Measurements from ENCODE around the gene C1orf216. TPM values are rescaled to one million over a fixed set of nuclear protein-coding genes. Genes with fewer than 3 reads are reported as not detected.

The C1orf216 gene
- total RNA-seq, 1 experiment from 2014 or later, result 13.4 TPM

DNA sequence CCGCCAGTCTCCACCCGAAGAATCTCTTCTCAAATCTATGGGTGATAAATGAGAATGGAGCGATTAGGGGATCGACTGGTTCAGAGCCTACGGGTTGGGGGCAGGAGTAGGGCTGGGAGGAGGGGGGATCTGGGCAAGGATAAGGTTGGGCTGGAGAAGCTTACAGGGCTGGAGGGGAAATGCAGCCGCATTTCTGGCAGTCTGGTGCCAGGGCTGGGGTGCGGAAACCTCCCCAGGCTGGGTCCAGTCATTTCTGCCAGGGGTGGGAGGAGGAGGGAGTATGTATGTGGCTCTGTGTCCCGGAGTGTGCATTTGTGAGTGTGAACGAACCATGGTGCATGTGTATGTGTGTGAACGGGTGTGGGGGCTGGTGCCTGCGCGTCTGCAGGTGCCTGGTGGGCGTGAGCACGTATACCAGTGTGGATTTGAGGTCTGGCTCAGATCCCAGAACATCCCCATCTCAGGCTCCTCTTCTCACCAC is 10.2 kb downstream of the C1orf216 start:
- H3K9me2 ChIP-seq (replicated peaks; ENCODE audit: low read length), result no peaks in the 10 kb centered on the region
- BruUV-seq (replicated peaks), result no TSS peak
- H3K36me3 ChIP-seq (ENCODE audit: low read depth, low read length), result no peaks in the 10 kb centered on the region
- H3K9ac ChIP-seq (ENCODE audit: low read length), result no peak overlapping the region
- intact Hi-C loops (cut with micrococcal nuclease), result no loop called here
- ATAC-seq (peak; percentile 14; the same call in 1 of the 2 replicates), DNase-seq (no peak)
- no peaks in the 10 kb centered on the region for H3F3A ChIP-seq (ENCODE audit: low read length, unreplicated experiment)
- CTCF ChIA-PET, result no interaction called here
- POLR2A ChIA-PET (ENCODE audit: unreplicated experiment), result no interaction called here
- no peaks in the 10 kb centered on the region for H4K20me1 ChIP-seq (ENCODE audit: low read length)
- H3K4me1 ChIP-seq (ENCODE audit: insufficient read depth, low read length), result no peaks in the 10 kb centered on the region
- H3K79me2 ChIP-seq (ENCODE audit: low read length), result no peaks in the 10 kb centered on the region
- H3K4me3 ChIP-seq (ENCODE audit: low read length), result no peak overlapping the region
- no peaks in the 10 kb centered on the region for H3K9me3 ChIP-seq (ENCODE audit: low read length)
- H2AFZ ChIP-seq (ENCODE audit: low read length), result no peak overlapping the region
- 0 out of 2 replicates have a peak overlapping the region, but pooled peaks have one; percentile 49 for H3K4me2 ChIP-seq (ENCODE audit: low read length)
- H3K27ac ChIP-seq (ENCODE audit: low read length), result no peak overlapping the region
- H3K27me3 ChIP-seq (ENCODE audit: low read length), result no peaks in the 10 kb centered on the region
- TF ChIP-seq, protein P1, sequence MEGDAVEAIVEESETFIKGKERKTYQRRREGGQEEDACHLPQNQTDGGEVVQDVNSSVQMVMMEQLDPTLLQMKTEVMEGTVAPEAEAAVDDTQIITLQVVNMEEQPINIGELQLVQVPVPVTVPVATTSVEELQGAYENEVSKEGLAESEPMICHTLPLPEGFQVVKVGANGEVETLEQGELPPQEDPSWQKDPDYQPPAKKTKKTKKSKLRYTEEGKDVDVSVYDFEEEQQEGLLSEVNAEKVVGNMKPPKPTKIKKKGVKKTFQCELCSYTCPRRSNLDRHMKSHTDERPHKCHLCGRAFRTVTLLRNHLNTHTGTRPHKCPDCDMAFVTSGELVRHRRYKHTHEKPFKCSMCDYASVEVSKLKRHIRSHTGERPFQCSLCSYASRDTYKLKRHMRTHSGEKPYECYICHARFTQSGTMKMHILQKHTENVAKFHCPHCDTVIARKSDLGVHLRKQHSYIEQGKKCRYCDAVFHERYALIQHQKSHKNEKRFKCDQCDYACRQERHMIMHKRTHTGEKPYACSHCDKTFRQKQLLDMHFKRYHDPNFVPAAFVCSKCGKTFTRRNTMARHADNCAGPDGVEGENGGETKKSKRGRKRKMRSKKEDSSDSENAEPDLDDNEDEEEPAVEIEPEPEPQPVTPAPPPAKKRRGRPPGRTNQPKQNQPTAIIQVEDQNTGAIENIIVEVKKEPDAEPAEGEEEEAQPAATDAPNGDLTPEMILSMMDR (conservative IDR thresholded peaks at IDR 0.05; ENCODE audit: low read depth, low read length), result no peak
- TF ChIP-seq EZH2 (IDR thresholded peaks at IDR 0.05; ENCODE audit: low read length, unreplicated experiment) (no peak), EZH2phosphoT487 (IDR thresholded peaks at IDR 0.05; ENCODE audit: borderline replicate concordance, low read length) (no peak)

DNA sequence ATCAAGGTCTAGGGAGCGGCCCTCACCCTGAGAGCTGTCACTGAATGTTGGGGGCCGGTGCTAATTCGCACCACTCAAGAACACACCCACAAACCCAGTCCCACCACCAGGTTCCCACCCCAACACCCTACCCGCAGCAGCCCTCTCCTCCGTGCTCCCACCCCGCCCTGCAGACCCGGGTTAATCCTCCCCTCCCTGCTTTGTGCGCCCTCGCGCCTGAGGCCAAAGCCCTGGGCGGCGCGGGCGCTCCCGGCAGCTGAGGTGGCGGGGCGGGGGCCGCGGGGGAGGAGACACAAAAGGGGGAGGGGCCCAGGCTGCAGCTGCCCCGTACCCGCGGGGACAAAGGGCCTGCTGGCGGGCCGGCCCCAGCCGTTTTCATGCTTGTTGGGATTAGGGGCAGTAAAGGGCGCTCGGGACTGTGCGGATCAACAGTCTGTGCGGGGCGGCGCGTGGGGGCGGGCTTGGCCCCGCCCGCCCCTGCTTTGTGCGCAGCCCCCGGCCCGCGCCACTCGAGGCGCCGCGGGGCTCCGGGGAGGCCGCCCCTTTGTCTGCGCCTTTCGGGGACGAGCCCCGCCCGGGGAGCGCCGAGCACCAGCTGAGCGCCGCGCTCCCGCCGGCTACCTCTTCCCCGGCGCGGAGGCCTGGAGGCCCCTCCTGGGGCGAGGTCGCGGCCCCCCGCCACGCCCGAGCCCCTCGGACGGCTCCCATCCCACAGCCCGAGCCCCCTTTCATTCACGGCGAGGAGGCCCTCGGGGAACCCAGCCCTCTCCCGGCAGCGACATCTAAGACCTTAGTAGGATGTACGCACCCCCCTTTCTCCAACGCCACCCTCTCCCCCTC is 10.9 kb downstream of the C1orf216 start:
- no peak for DNase-seq
- H3K9ac ChIP-seq (ENCODE audit: low read length), result no peak overlapping the region
- no peaks in the 10 kb centered on the region for H3K9me2 ChIP-seq (replicated peaks; ENCODE audit: low read length)
- BruUV-seq (replicated peaks), result no TSS peak
- no peaks in the 10 kb centered on the region for H4K20me1 ChIP-seq (ENCODE audit: low read length)
- intact Hi-C loops (cut with micrococcal nuclease), result no loop called here
- ChIA-PET POLR2A (ENCODE audit: unreplicated experiment) (no interaction called here), CTCF (no interaction called here)
- no peaks in the 10 kb centered on the region for H3F3A ChIP-seq (ENCODE audit: low read length, unreplicated experiment)
- H3K27me3 ChIP-seq (ENCODE audit: low read length), result no peaks in the 10 kb centered on the region
- H3K27ac ChIP-seq (ENCODE audit: low read length), result no peak overlapping the region
- H3K9me3 ChIP-seq (ENCODE audit: low read length), result no peaks in the 10 kb centered on the region
- H3K4me2 ChIP-seq (ENCODE audit: low read length), result peak overlapping the region; percentile 49; the same call in 1 of the 2 replicates
- peak overlapping the region; percentile 45; the same call in 1 of the 2 replicates for H2AFZ ChIP-seq (ENCODE audit: low read length)
- no peak overlapping the region for H3K4me3 ChIP-seq (ENCODE audit: low read length)
- H3K4me1 ChIP-seq (ENCODE audit: insufficient read depth, low read length), result no peaks in the 10 kb centered on the region
- H3K79me2 ChIP-seq (ENCODE audit: low read length), result no peaks in the 10 kb centered on the region
- H3K36me3 ChIP-seq (ENCODE audit: low read depth, low read length), result no peaks in the 10 kb centered on the region
- peak; percentile 46 for ATAC-seq
- TF ChIP-seq EZH2 (IDR thresholded peaks at IDR 0.05; ENCODE audit: low read length, unreplicated experiment), result no peak
- TF ChIP-seq, protein P1 (conservative IDR thresholded peaks at IDR 0.05; ENCODE audit: low read depth, low read length), result no peak
- no peak for TF ChIP-seq EZH2phosphoT487 (IDR thresholded peaks at IDR 0.05; ENCODE audit: borderline replicate concordance, low read length)
